ENCODE measurements around the gene FAM210B. TPM values are rescaled to one million over a fixed set of nuclear protein-coding genes. Genes with fewer than 3 reads are reported as not detected.

Gene FAM210B
- total and polyA plus RNA-seq, 10 of the 15 experiments (the other 5 are each of a cell fraction or from before 2014, with no cell fraction given) = 0.13 to 1.4 (median 0.68) TPM

DNA sequence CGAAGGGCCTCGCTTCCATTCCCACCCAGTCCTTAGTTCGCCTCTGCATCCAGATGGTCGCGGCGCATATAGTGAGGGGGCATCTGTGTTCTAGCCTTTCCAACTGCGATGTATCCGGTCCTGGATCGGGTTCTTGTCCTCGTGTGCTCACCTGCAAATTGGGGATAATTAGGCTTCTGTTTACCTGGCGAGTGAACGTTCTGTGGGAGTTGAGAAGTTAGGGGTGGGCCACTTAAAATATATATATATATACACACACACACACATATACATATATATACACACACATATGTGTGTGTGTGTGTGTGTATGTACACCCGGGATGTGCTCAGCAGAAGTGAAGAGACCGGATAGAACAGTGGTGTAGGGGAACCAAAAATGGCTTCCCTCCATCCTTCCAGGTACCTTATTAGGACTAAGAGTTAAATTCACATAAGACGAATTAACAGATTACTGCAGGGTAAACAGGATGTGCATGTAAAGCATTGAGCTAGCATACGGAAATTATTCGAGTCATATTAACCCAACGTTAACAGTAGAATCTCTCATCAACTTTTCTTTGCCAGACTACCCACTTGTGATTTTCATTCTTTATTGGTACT, 34.2 kb downstream of the FAM210B start (continued):
- TF ChIP-seq TARDBP (IDR thresholded peaks at IDR 0.05; ENCODE audit: borderline replicate concordance) = no peak

DNA sequence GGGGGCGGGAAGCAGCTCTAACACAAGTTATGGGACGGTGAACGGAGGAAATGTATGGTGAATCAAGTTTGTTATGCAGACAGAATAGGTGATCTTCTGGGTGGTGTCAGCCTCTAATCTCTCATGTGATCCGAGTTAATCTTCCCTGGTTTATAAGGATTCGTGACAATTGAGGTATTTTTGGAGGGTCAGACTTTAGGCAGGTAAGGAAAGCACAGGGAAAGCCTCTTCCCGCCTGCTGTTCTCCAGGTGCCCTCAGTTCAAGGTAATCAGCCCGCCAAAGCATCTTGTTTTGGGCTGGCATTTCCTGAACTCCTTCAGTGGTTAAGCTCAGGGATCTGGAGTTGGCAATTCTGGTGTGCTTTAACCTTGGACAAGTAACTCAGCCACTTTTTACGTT, 34.9 kb downstream of the FAM210B start:
- Histone ChIP-seq H3K27ac (ENCODE audit: control insufficient read depth, insufficient read depth) (peak overlapping the region; percentile 78), H2AFZ (ENCODE audit: control insufficient read depth, low read depth, low read length) (no peak overlapping the region), H3K4me2 (ENCODE audit: control insufficient read depth, insufficient read depth) (peak overlapping the region; percentile 98), H3K27me3 (replicated peaks in 1 of 2; ENCODE audit: control insufficient read depth in 2 of 2, insufficient read depth in 2 of 2, low read length in 1 of 2) (no peaks in the 10 kb centered on the region), H3K9me3 (replicated peaks; ENCODE audit: control insufficient read depth, insufficient read depth, low read length) (no peaks in the 10 kb centered on the region), H3K9ac (ENCODE audit: control insufficient read depth, insufficient read depth, low read length) (peak overlapping the region; percentile 90), H3K4me3 (peak overlapping the region; percentile 99), H4K20me1 (ENCODE audit: control insufficient read depth, insufficient read depth) (no peaks in the 10 kb centered on the region), H3K79me2 (ENCODE audit: control insufficient read depth, insufficient read depth, low read length) (peaks cover 60% of the 10 kb centered on the region), H3K36me3 (ENCODE audit: control insufficient read depth in 2 of 2, insufficient read depth in 2 of 2, low read length in 1 of 2) (peaks cover 7 to 13% of the 10 kb centered on the region in 2 experiments), H3K4me1 (ENCODE audit: control insufficient read depth, insufficient read depth, low read length) (peaks cover 3% of the 10 kb centered on the region; the same call in 1 of the 2 replicates)
- ChIA-PET CTCF (interaction anchor here (0.8 to 1.7 kb wide), 3 partner anchors 18 to 146 kb away, joined by 3 to 4 read pairs (median 3); partner anchors contain the start of genes CASS4 and MC3R), SMC1A (ENCODE audit: uncharacterized antibody, unreplicated experiment) (interaction anchor here (0.7 to 3.8 kb wide), 2 partner anchors 16 to 76 kb away, joined by 3 to 14 read pairs; partner anchors contain the start of gene RTF2), POLR2A (interaction anchor here (1.2 kb wide), 1 partner anchor 12 kb away, joined by 4 read pairs; no protein-coding TSS in a partner anchor), RAD21 (ENCODE audit: unreplicated experiment) (interaction anchor here (2.5 kb wide), 1 partner anchor 19 kb away, joined by 8 read pairs; the partner anchor contains the start of gene CASS4)
- 94% methylated on average over 8 of the region's 8 CpGs for WGBS (ENCODE audit: insufficient coverage, insufficient replicate concordance, low lambda C conversion rate, missing lambda C conversion rate)
- ATAC-seq (no peak), DNase-seq (ENCODE audit: low read depth, low spot score) (no peak), FAIRE-seq (no peak)
- no TSS peak for BruUV-seq (replicated peaks)
- TF ChIP-seq, protein P1, sequence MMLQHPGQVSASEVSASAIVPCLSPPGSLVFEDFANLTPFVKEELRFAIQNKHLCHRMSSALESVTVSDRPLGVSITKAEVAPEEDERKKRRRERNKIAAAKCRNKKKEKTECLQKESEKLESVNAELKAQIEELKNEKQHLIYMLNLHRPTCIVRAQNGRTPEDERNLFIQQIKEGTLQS (IDR thresholded peaks at IDR 0.05; ENCODE audit: borderline replicate concordance, extremely low read depth, low read depth, low read length) = no peak
- TF ChIP-seq WRNIP1 (IDR thresholded peaks at IDR 0.05; ENCODE audit: borderline replicate concordance, low read depth, low read length) = 0 out of 2 replicates have a peak, but pooled peaks have one; percentile 58
- intact Hi-C loops (cut with micrococcal nuclease; ENCODE audit: unreplicated experiment) (loop anchor here (2.0 kb wide), 1 partner anchor 75 kb away; the partner anchor contains the start of gene RTF2), in situ Hi-C loops (cut with MboI) (no loop called here)
